ENCODE data around the gene CCR7. TPM values are rescaled to one million over a fixed set of nuclear protein-coding genes. Genes with fewer than 3 reads are reported as not detected.
"Not testable (repeated sequence)": the region's sequence is repeated elsewhere in the genome, so short reads cannot be mapped to it uniquely, and the experiment has no call there.

CCR7 gene
- total RNA-seq, 2 donors from 2014 or later, result 0.53 TPM; not detected in 1

DNA sequence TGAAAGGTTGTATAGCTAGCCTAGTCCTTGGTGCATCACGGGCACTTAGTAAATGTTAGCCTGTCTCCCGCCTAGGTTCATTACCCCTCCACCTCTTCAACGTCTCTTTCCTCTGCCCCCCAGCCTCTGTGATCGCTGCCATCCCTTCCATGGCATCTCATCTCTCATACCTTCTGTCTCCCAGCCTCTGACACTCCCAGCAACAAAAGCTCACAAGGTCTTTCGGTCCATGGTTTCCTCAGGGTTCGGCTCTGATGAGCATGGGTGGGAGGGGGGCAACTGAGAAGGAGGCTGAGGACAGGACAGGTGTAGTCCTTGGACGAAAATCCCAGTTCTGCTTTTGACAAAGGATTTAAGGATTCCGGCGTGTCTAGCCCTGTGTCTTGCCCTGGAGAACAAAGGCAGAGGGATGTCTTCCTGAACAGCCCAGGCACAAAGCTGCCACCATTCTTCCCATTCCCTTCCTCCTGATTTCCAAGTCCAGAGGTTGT, 16.7 kb downstream of the CCR7 start:
- H3K4me1 ChIP-seq (ENCODE audit: control insufficient read depth, insufficient read depth, low read length), result no peaks in the 10 kb centered on the region
- TF ChIP-seq, protein P1, sequence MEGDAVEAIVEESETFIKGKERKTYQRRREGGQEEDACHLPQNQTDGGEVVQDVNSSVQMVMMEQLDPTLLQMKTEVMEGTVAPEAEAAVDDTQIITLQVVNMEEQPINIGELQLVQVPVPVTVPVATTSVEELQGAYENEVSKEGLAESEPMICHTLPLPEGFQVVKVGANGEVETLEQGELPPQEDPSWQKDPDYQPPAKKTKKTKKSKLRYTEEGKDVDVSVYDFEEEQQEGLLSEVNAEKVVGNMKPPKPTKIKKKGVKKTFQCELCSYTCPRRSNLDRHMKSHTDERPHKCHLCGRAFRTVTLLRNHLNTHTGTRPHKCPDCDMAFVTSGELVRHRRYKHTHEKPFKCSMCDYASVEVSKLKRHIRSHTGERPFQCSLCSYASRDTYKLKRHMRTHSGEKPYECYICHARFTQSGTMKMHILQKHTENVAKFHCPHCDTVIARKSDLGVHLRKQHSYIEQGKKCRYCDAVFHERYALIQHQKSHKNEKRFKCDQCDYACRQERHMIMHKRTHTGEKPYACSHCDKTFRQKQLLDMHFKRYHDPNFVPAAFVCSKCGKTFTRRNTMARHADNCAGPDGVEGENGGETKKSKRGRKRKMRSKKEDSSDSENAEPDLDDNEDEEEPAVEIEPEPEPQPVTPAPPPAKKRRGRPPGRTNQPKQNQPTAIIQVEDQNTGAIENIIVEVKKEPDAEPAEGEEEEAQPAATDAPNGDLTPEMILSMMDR (conservative IDR thresholded peaks at IDR 0.05), result no peak
- Mint-ChIP-seq H3K4me3 (no peak overlapping the region), H3K27ac (peak overlapping the region; percentile 13), H3K27me3 (ENCODE audit: insufficient read depth) (peaks cover 3% of the 10 kb centered on the region), H3K4me1 (peaks cover 12% of the 10 kb centered on the region), H3K36me3 (ENCODE audit: low read depth) (no peaks in the 10 kb centered on the region), H3K9me3 (no peaks in the 10 kb centered on the region)
- DNase-seq, result peak; percentile 32
- no peaks in the 10 kb centered on the region for H3K9me3 ChIP-seq (ENCODE audit: control insufficient read depth, low read length)
- H3K27ac ChIP-seq (ENCODE audit: low read depth, low read length), result no peak overlapping the region
- H3K4me3 ChIP-seq (ENCODE audit: low read length), result no peak overlapping the region
- no peaks in the 10 kb centered on the region for H3K36me3 ChIP-seq (ENCODE audit: control insufficient read depth, insufficient read depth, low read length)
- no peaks in the 10 kb centered on the region for H3K27me3 ChIP-seq (ENCODE audit: control insufficient read depth, insufficient read depth, low read length, poor library complexity, severe bottlenecking)
- no peak overlapping the region for H3K9ac ChIP-seq (ENCODE audit: extremely low read depth, low read length, poor library complexity, severe bottlenecking)
- 86 to 89% methylated on average over 5 to 9 of the region's 9 CpGs for WGBS, 2 experiments (ENCODE audit: insufficient coverage in 1 of 2, insufficient read length in 1 of 2)

DNA sequence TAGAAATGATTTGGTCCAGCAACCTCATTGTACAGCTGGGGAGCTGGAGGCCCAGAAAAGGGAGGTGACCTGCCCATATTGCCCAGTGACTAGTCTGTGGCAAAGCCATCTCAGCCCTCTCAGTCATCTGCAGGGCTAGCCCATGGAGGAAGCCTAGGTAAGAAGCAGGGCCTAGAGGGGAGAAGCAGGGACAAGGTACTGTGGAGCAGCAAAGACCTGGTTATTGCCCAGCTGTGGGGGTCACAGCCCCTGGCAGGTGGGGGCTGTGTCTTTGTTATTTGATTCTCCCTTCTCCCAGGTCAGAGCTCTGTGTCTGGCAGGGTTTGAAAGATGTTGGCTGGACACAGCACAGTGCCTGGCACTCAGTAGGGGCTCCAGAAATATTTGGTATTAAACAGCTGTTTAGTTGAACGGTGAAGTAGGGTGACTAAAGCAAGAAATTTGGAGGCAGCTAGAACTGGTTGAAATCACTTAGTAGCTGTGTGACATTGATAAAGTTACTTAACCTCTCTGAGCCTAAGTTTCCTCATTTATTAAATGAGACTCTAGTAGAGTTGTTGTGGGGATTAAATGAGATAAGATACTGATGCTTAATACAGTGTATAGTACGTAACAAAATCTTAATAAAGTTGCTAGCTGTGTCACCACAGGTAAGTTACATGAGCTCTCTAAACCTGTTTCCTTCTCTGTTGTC, 17.3 kb downstream of the CCR7 start:
- Histone ChIP-seq H3K4me1 (ENCODE audit: control insufficient read depth, insufficient read depth, low read length) (no peaks in the 10 kb centered on the region), H3K36me3 (ENCODE audit: control insufficient read depth, insufficient read depth, low read length) (no peaks in the 10 kb centered on the region), H3K27ac (ENCODE audit: low read depth, low read length) (no peak overlapping the region), H3K9ac (ENCODE audit: extremely low read depth, low read length, poor library complexity, severe bottlenecking) (no peak overlapping the region), H3K4me3 (ENCODE audit: low read length) (no peak overlapping the region), H3K27me3 (ENCODE audit: control insufficient read depth, insufficient read depth, low read length, poor library complexity, severe bottlenecking) (no peaks in the 10 kb centered on the region), H3K9me3 (ENCODE audit: control insufficient read depth, low read length) (no peaks in the 10 kb centered on the region)
- DNase-seq, result no peak
- 88 to 100% methylated on average over 2 of the region's 2 CpGs for WGBS, 2 experiments (ENCODE audit: insufficient coverage in 1 of 2, insufficient read length in 1 of 2)
- peak overlapping the region; percentile 13 for H3K27ac Mint-ChIP-seq
- H3K4me3 Mint-ChIP-seq, result no peak overlapping the region
- H3K4me1 Mint-ChIP-seq, result peaks cover 13% of the 10 kb centered on the region
- no peaks in the 10 kb centered on the region for H3K36me3 Mint-ChIP-seq (ENCODE audit: low read depth)
- H3K9me3 Mint-ChIP-seq, result no peaks in the 10 kb centered on the region
- H3K27me3 Mint-ChIP-seq (ENCODE audit: insufficient read depth), result peaks cover 6% of the 10 kb centered on the region
- TF ChIP-seq, protein P1 (conservative IDR thresholded peaks at IDR 0.05), result no peak

DNA sequence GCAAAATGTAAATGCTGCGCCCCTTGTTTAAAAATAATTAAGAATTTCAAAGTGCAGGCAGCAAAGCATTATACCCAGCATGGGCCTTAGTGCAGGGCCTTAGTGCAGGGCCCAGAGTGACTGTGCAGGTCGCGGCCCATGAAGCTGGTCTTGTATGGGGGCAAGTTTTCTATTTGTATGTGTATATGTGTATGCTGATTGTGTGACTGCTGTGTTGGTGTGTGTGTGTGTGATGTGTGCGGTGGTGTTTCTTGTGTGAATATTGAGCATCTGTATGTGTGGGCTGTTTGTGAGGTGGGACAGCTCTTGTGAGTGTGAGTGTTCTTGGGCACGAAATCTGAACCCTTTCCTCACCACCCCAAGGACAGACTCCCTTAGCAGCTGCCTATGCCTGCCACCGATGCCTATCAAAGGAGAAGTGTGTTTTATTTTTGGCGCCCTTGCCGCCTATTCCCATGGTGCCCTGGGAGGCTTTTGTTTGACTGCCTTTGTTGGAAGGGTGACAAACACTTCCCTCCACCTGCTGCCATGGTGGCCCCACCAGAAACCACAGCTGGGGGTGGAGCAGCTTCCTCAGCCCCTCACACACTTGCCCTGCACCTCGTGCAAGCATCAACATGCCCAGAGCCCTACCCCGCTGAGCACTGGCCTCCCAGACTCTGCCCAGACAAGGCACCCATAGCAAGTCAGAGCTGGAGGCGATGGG, 18.0 kb downstream of the CCR7 start:
- Mint-ChIP-seq H3K9me3 (no peaks in the 10 kb centered on the region), H3K4me1 (peaks cover 13% of the 10 kb centered on the region), H3K27me3 (ENCODE audit: insufficient read depth) (peaks cover 12% of the 10 kb centered on the region), H3K27ac (no peak overlapping the region), H3K36me3 (ENCODE audit: low read depth) (no peaks in the 10 kb centered on the region), H3K4me3 (no peak overlapping the region)
- 89% methylated on average over 9 to 10 of the region's 11 CpGs for WGBS, 2 experiments (ENCODE audit: insufficient coverage in 1 of 2, insufficient read length in 1 of 2)
- peak; percentile 48 for DNase-seq
- TF ChIP-seq, protein P1 (conservative IDR thresholded peaks at IDR 0.05), result no peak
- Histone ChIP-seq H3K9me3 (ENCODE audit: control insufficient read depth, low read length) (no peaks in the 10 kb centered on the region), H3K4me3 (ENCODE audit: low read length) (no peak overlapping the region), H3K27ac (ENCODE audit: low read depth, low read length) (no peak overlapping the region), H3K9ac (ENCODE audit: extremely low read depth, low read length, poor library complexity, severe bottlenecking) (no peak overlapping the region), H3K36me3 (ENCODE audit: control insufficient read depth, insufficient read depth, low read length) (no peaks in the 10 kb centered on the region), H3K27me3 (ENCODE audit: control insufficient read depth, insufficient read depth, low read length, poor library complexity, severe bottlenecking) (no peaks in the 10 kb centered on the region), H3K4me1 (ENCODE audit: control insufficient read depth, insufficient read depth, low read length) (no peaks in the 10 kb centered on the region)

DNA sequence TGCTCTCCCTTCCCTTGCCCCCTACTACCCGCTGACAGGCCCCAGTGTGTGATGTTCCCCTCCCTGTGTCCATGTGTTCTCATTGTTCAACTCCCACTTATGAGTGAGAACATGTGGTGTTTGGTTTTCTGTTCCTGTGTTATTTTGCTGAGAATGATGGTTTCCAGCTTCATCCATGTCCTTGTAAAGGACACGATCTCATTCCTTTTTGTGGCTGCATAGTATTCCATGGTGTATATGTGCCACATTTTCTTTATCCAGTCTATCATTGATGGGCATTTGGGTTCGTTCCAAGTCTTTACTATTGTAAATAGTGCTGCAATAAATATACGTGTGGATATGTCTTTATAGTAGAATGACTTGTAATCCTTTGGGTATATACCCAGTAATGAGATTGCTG, 18.8 kb downstream of the CCR7 start:
- H3K4me1 ChIP-seq (ENCODE audit: control insufficient read depth, insufficient read depth, low read length), result not testable (repeated sequence)

More for the DNA sequence above, 18.8 kb downstream of the CCR7 start:
- 96 to 100% methylated on average over 2 to 4 of the region's 4 CpGs for WGBS, 2 experiments (ENCODE audit: insufficient coverage in 1 of 2, insufficient read length in 1 of 2)
- H3K27me3 ChIP-seq (ENCODE audit: control insufficient read depth, insufficient read depth, low read length, poor library complexity, severe bottlenecking); H3K4me3 ChIP-seq (ENCODE audit: low read length); H3K9me3 Mint-ChIP-seq; H3K9ac ChIP-seq (ENCODE audit: extremely low read depth, low read length, poor library complexity, severe bottlenecking); H3K4me3 Mint-ChIP-seq; H3K27ac Mint-ChIP-seq; H3K27ac ChIP-seq (ENCODE audit: low read depth, low read length); H3K9me3 ChIP-seq (ENCODE audit: control insufficient read depth, low read length); DNase-seq; H3K36me3 ChIP-seq (ENCODE audit: control insufficient read depth, insufficient read depth, low read length); H3K36me3 Mint-ChIP-seq (ENCODE audit: low read depth): not testable (repeated sequence)
- Mint-ChIP-seq H3K27me3 (ENCODE audit: insufficient read depth) (peaks cover 18% of the 10 kb centered on the region), H3K4me1 (peaks cover 13% of the 10 kb centered on the region)

Measured in endodermal cell (in vitro differentiated cells).